K562 (cell line): ENCODE results near the gene EPHX1. TPM values are rescaled to one million over a fixed set of nuclear protein-coding genes. Genes with fewer than 3 reads are reported as not detected.

ENCODE experiments used
- ARHGAP35 ChIP-seq: fragments of 450-650 bp; IDR thresholded peaks from 2 replicates; pipeline ENCODE4 v1.6.1; 2018; ENCODE audit not compliant: partially characterized antibody
- CEBPZ ChIP-seq: fragments of 150-350 bp; IDR thresholded peaks from 2 replicates; pipeline ENCODE4 v1.6.1; 2014; ENCODE audit warnings: low read depth, mild to moderate bottlenecking, low read length, borderline replicate concordance
- CREB5 ChIP-seq: fragments of 250-450 bp; sonication (Bioruptor Pico); IDR thresholded peaks from 2 replicates; pipeline ENCODE4 v1.5.0; 2020; ENCODE audit warnings: mild to moderate bottlenecking
- DACH1 ChIP-seq: fragments of 450-650 bp; IDR thresholded peaks from 2 replicates; pipeline ENCODE4 v1.6.1; 2018; ENCODE audit not compliant: partially characterized antibody
- DLX4 ChIP-seq: fragments of 250-450 bp; sonication (Bioruptor Pico); IDR thresholded peaks from 2 replicates; pipeline ENCODE4 v1.6.1; 2021; ENCODE audit warnings: mild to moderate bottlenecking
- ELF2 ChIP-seq: fragments of 250-450 bp; sonication (Bioruptor Pico); IDR thresholded peaks from 2 replicates; pipeline ENCODE4 v1.5.0; 2021; ENCODE audit warnings: mild to moderate bottlenecking
- GMEB1 ChIP-seq: fragments of 250-450 bp; sonication (Bioruptor Pico); IDR thresholded peaks from 2 replicates; pipeline ENCODE4 v1.4.0; 2020; ENCODE audit warnings: mild to moderate bottlenecking
- HDAC1 ChIP-seq, 2 experiments: fragments of 450-650 bp; IDR thresholded peaks; 2 replicates each; pipeline ENCODE4 v1.6.1; 2016 to 2017; ENCODE audit warnings: inconsistent platforms in 1 of 2, mild to moderate bottlenecking in 1 of 2, moderate library complexity in 1 of 2
- HIVEP1 ChIP-seq: fragments of 250-450 bp; sonication (Bioruptor Pico); IDR thresholded peaks from 2 replicates; pipeline ENCODE4 v1.4.0; 2020; ENCODE audit warnings: mild to moderate bottlenecking
- HNRNPH1 ChIP-seq: fragments of 200-400 bp; formaldehyde crosslinking; optimal IDR thresholded peaks from 2 replicates; pipeline ENCODE3; 2017; ENCODE audit warnings: low read depth, mild to moderate bottlenecking, low read length, moderate library complexity
- NFYB ChIP-seq: IDR thresholded peaks from 2 replicates; pipeline ENCODE4 v1.6.1; 2011; ENCODE audit warnings: mild to moderate bottlenecking, moderate library complexity; ENCODE audit not compliant: insufficient read length; ENCODE audit errors: extremely low read depth
- NR2C1 ChIP-seq, 2 experiments: fragments of 450-650 bp; IDR thresholded peaks; 2 replicates each; pipeline ENCODE4 v1.6.1; 2017; ENCODE audit warnings: mild to moderate bottlenecking in 2 of 2, antibody characterized with exemption in 1 of 2, inconsistent platforms in 1 of 2, missing compliant biosample characterization in 1 of 2, missing genetic modification characterization in 1 of 2
- POLR2AphosphoS2 ChIP-seq: IDR thresholded peaks from 2 replicates; pipeline ENCODE4 v1.6.1; 2012; ENCODE audit warnings: low read length, improper control_type of control experiment
- POLR2B ChIP-seq: fragments of 450-650 bp; IDR thresholded peaks from 2 replicates; pipeline ENCODE4 v1.6.1; 2018; ENCODE audit warnings: low read depth; ENCODE audit not compliant: partially characterized antibody
- RBM25 ChIP-seq: fragments of 200-400 bp; formaldehyde crosslinking; IDR thresholded peaks from 2 replicates; pipeline ENCODE4 v1.6.1; 2018; ENCODE audit warnings: low read length, low read depth, moderate library complexity; ENCODE audit not compliant: severe bottlenecking
- THRAP3 ChIP-seq: fragments of 450-650 bp; IDR thresholded peaks from 2 replicates; pipeline ENCODE4 v1.6.1; 2016; ENCODE audit warnings: mild to moderate bottlenecking, inconsistent platforms, borderline replicate concordance
- ZHX1 ChIP-seq: fragments of 150-350 bp; conservative IDR thresholded peaks from 2 replicates; pipeline ENCODE4 v1.6.1; 2014; ENCODE audit warnings: low read length
- ZNF408 ChIP-seq: fragments of 250-450 bp; sonication (Bioruptor Pico); IDR thresholded peaks from 2 replicates; pipeline ENCODE4 v1.4.0; 2020; ENCODE audit warnings: low read depth, mild to moderate bottlenecking, moderate library complexity
- polyA plus RNA-seq, 8 experiments: library from polyadenylated mRNA; depleted of rRNA in 4 of 8; stranded (reverse) in 5 of 8; unstranded in 3 of 8; fragments of >200 nt; fragmentation: Nextera tagmentation in 2 of 8; fragmentation: Illumina TruSeq in 1 of 8; extraction: Ambion mirVana in 2 of 8; extraction: Trizol in 1 of 8; gene quantifications; 2 replicates each; pipeline versions ENCODE4 v1.2.1 to v1.2.3, GENCODE V29; 2011 to 2014; ENCODE audit warnings: inconsistent platforms in 1 of 8, missing spikeins in 1 of 8
- total RNA-seq, 7 experiments: library from RNA; depleted of rRNA in 6 of 7; stranded (reverse); fragments of >200 nt in 6 of 7; fragmentation: Illumina TruSeq in 2 of 7; extraction: Trizol in 2 of 7; gene quantifications; 2 replicates each; pipeline versions ENCODE4 v1.2.1 to v1.2.3, GENCODE V29; 2011 to 2021; ENCODE audit warnings: low replicate concordance in 1 of 7

Gene EPHX1
- total and polyA plus RNA-seq, 9 of the 15 experiments (the other 6 are each of a cell fraction or from before 2014, with no cell fraction given) = 0.21 to 27.0 (median 6.7) TPM

GRCh38 chr1:225817611-225818061, 7.7 kb downstream of the EPHX1 start (continued):
- TF ChIP-seq HNRNPH1 = no peak
- TF ChIP-seq ZHX1 = no peak
- TF ChIP-seq DLX4 (CRISPR knock-in tag) = no peak
- 0 out of 4 replicates have a peak, but pooled peaks of 1 of the 2 experiments have one; percentile 43 for TF ChIP-seq HDAC1 (IDR thresholded peaks at IDR 0.05)
- no peak for TF ChIP-seq POLR2B
- no peak for TF ChIP-seq POLR2AphosphoS2
- TF ChIP-seq THRAP3 = no peak
- TF ChIP-seq ZNF408 (CRISPR knock-in tag) = no peak
- TF ChIP-seq NR2C1 (IDR thresholded peaks at IDR 0.05) = no peak
- TF ChIP-seq NR2C1 (tag; IDR thresholded peaks at IDR 0.05) = no peak
- TF ChIP-seq GMEB1 (CRISPR knock-in tag) = no peak
- no peak for TF ChIP-seq CEBPZ
- no peak for TF ChIP-seq NFYB
- no peak for TF ChIP-seq DACH1
- TF ChIP-seq ELF2 (CRISPR knock-in tag) = no peak
- no peak for TF ChIP-seq RBM25
- TF ChIP-seq CREB5 (CRISPR knock-in tag) = no peak
- no peak for TF ChIP-seq HIVEP1 (CRISPR knock-in tag)
- TF ChIP-seq ARHGAP35 = no peak
